Rectal smooth muscle tissue (tissue), 1 donor: ENCODE data around the gene FAM53B.
A peak's percentile ranks its signal among the peaks of the same experiment; 100 is the strongest.

Experiments
- H3K27ac ChIP-seq: one replicate; pipeline ENCODE4 v1.7.0; 2013; ENCODE audit warnings: low read depth, low read length, inconsistent platforms
- H3K27me3 ChIP-seq: one replicate; pipeline ENCODE4 v1.7.0; 2013; ENCODE audit warnings: low read length; ENCODE audit not compliant: control insufficient read depth, insufficient read depth
- H3K36me3 ChIP-seq: one replicate; pipeline ENCODE4 v1.7.0; 2013; ENCODE audit warnings: low read length; ENCODE audit not compliant: control insufficient read depth, insufficient read depth
- H3K4me1 ChIP-seq: one replicate; pipeline ENCODE4 v1.7.0; 2013; ENCODE audit warnings: low read length; ENCODE audit not compliant: control insufficient read depth, insufficient read depth
- H3K4me3 ChIP-seq: one replicate; pipeline ENCODE4 v1.7.0; 2013; ENCODE audit warnings: low read length
- H3K9ac ChIP-seq: one replicate; pipeline ENCODE4 v1.7.0; 2013; ENCODE audit warnings: low read length

Gene FAM53B

GRCh38 chr10:124708922-124709520 lies 35.2 kb downstream of the FAM53B start:
- no peak overlapping the region for H3K9ac ChIP-seq
- peaks cover 35% of the 10 kb centered on the region for H3K4me1 ChIP-seq
- peak overlapping the region; percentile 40 for H3K27ac ChIP-seq

GRCh38 chr10:124708246-124708779 lies 35.9 kb downstream of the FAM53B start:
- Histone ChIP-seq H3K9ac (no peak overlapping the region), H3K4me3 (no peak overlapping the region), H3K27ac (peak overlapping the region; percentile 40), H3K36me3 (peaks cover 6% of the 10 kb centered on the region), H3K27me3 (no peaks in the 10 kb centered on the region), H3K4me1 (peaks cover 42% of the 10 kb centered on the region)

More at GRCh38 chr10:124708922-124709520, 35.2 kb downstream of the FAM53B start:
- H3K4me3 ChIP-seq: no peak overlapping the region
- peaks cover 6% of the 10 kb centered on the region for H3K36me3 ChIP-seq
- no peaks in the 10 kb centered on the region for H3K27me3 ChIP-seq

- H3K4me1 ChIP-seq: peaks cover 46% of the 10 kb centered on the region
- no peak overlapping the region for H3K9ac ChIP-seq
- no peak overlapping the region for H3K27ac ChIP-seq
- H3K4me3 ChIP-seq: no peak overlapping the region
- H3K27me3 ChIP-seq: no peaks in the 10 kb centered on the region
- H3K36me3 ChIP-seq: peaks cover 6% of the 10 kb centered on the region
Measured at GRCh38 chr10:124707551-124707950, 36.6 kb downstream of the FAM53B start.

GRCh38 chr10:124707144-124707467 lies 37.1 kb downstream of the FAM53B start:
- peaks cover 51% of the 10 kb centered on the region for H3K4me1 ChIP-seq
- peaks cover 6% of the 10 kb centered on the region for H3K36me3 ChIP-seq
- H3K9ac ChIP-seq: no peak overlapping the region
- H3K27me3 ChIP-seq: no peaks in the 10 kb centered on the region
- H3K27ac ChIP-seq: no peak overlapping the region
- H3K4me3 ChIP-seq: no peak overlapping the region

DNA sequence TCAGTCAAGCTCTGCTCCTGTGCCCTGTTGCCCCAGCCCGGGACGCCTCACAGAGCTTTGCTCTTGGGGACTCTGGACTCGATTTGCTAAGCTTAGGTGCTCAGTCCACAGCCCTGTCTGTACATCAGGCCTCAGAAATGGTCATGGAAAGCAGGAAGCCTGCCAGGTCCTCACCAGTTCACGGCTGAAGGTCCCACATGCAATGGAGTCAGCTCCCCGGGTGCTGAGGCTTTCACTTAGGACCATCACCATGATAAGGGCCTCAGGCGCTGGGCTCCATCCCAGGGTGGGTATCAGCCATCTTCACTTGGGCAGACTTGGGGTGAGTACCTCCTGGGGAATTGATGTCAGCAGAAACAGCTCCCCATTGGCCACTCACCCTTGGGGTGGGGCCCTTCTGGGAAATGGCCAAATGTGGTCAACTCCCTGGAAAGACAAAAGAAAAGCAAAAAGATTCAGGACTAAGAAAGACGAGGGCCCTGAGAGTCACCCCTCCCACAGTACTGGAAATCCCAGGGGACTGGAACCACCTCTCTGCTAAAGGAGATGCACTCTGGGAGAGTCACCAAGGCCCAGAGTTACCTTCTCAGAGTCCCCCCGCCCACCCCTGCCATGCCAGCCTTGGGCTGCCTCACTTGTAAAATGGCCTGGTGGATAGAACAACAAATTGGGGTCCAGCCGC lies 37.6 kb downstream of the FAM53B start:
- H3K27ac ChIP-seq: no peak overlapping the region
- no peaks in the 10 kb centered on the region for H3K27me3 ChIP-seq
- H3K36me3 ChIP-seq: peaks cover 6% of the 10 kb centered on the region
- H3K9ac ChIP-seq: no peak overlapping the region
- H3K4me1 ChIP-seq: peaks cover 56% of the 10 kb centered on the region
- H3K4me3 ChIP-seq: no peak overlapping the region

- peaks cover 6% of the 10 kb centered on the region for H3K36me3 ChIP-seq
- H3K27ac ChIP-seq: no peak overlapping the region
- H3K27me3 ChIP-seq: no peaks in the 10 kb centered on the region
- peaks cover 62% of the 10 kb centered on the region for H3K4me1 ChIP-seq
- H3K9ac ChIP-seq: no peak overlapping the region
- no peak overlapping the region for H3K4me3 ChIP-seq
Measured at GRCh38 chr10:124705817-124706461, 38.2 kb downstream of the FAM53B start.

GRCh38 chr10:124705381-124705740 lies 38.8 kb downstream of the FAM53B start:
- no peak overlapping the region for H3K4me3 ChIP-seq
- H3K27me3 ChIP-seq: no peaks in the 10 kb centered on the region
- H3K9ac ChIP-seq: no peak overlapping the region
- H3K36me3 ChIP-seq: peaks cover 6% of the 10 kb centered on the region
- H3K4me1 ChIP-seq: peaks cover 68% of the 10 kb centered on the region
- no peak overlapping the region for H3K27ac ChIP-seq

DNA sequence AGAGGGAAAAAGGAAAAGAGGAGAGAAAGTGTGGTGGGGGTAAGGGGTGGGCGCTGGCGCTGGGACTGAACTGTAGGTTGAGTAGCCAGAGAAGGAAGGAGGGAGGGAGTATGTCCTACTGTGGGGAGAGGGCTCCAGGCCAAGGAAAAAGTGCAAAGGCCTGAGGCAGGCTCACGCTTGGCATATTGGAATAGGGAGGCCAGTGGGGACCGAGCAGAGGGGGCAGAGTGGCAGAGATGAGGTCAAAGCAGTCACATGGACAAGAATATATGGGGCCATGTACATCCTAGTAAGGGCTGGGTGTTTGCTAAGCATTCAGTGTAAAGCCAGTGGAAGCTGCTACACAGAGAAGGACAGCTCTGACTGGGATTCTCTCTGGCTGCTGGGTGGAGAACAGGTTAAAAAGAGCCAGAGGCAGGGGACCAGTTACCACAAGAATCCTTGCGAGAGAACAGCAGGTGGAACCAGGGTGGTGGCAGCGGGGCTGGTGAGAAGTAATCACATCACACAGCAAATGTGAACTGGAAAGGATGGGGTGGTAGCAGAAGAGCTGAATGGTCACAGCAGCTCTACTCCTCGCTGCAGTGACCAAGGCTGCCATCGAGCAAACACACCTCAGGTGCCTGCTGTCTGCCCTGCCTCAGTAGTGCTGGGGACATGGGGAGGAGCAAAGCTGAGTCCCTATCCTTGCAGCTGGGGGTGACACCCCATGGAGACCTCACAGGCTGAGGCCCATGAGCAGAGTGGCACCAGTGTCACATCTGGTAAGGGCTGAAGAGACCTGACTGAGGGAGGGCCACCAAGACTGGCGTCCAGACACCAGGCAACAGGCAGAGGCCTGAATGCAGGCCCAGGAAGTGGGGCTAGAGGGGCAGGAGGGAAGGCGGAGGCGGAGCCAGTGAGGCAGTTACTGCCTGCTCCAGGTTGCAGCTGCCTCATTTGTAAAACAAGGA lies 39.5 kb downstream of the FAM53B start:
- Histone ChIP-seq H3K4me3 (no peak overlapping the region), H3K4me1 (peaks cover 65% of the 10 kb centered on the region), H3K36me3 (peaks cover 6% of the 10 kb centered on the region), H3K27ac (no peak overlapping the region), H3K27me3 (no peaks in the 10 kb centered on the region), H3K9ac (no peak overlapping the region)

- no peak overlapping the region for H3K4me3 ChIP-seq
- peaks cover 60% of the 10 kb centered on the region for H3K4me1 ChIP-seq
- peak overlapping the region; percentile 65 for H3K27ac ChIP-seq
- H3K36me3 ChIP-seq: peaks cover 6% of the 10 kb centered on the region
- no peaks in the 10 kb centered on the region for H3K27me3 ChIP-seq
- no peak overlapping the region for H3K9ac ChIP-seq
Measured at GRCh38 chr10:124703778-124704427, 40.3 kb downstream of the FAM53B start.

DNA sequence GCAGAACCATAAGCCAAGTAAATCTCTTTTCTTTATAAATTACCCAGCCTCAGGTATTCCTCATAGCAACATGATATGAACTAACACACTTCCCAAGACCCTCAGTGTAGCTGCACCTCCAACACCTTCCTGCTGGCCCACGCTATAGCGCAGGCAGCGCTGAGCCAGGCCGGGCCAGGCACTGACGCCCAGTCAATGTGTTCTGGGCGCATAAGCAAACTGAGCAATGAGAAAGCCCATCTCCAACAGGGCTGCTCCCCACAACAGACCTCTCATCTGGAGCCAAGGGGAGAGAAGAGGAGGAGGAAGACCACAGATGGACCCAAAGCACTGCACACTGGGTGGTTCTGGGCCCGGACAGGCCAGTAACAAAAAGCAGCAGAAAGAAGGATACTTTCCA lies 40.8 kb downstream of the FAM53B start:
- peak overlapping the region; percentile 65 for H3K27ac ChIP-seq
- no peak overlapping the region for H3K4me3 ChIP-seq
- H3K4me1 ChIP-seq: peaks cover 54% of the 10 kb centered on the region
- H3K27me3 ChIP-seq: no peaks in the 10 kb centered on the region
- peaks cover 6% of the 10 kb centered on the region for H3K36me3 ChIP-seq
- H3K9ac ChIP-seq: no peak overlapping the region

- peaks cover 6% of the 10 kb centered on the region for H3K36me3 ChIP-seq
- H3K27me3 ChIP-seq: no peaks in the 10 kb centered on the region
- peak overlapping the region; percentile 52 for H3K27ac ChIP-seq
- peaks cover 48% of the 10 kb centered on the region for H3K4me1 ChIP-seq
- no peak overlapping the region for H3K9ac ChIP-seq
- H3K4me3 ChIP-seq: no peak overlapping the region
Measured at GRCh38 chr10:124701881-124702656, 42.1 kb downstream of the FAM53B start.
